K562 (cell line): Measurements from ENCODE around the gene ANKRD34A. TPM values are rescaled to one million over a fixed set of nuclear protein-coding genes. Genes with fewer than 3 reads are reported as not detected.
A peak's percentile ranks its signal among the peaks of the same experiment; 100 is the strongest.

Source experiments
- ARID1B ChIP-seq: fragments of 450-650 bp; IDR thresholded peaks from 2 replicates; pipeline ENCODE4 v1.6.1; 2016; ENCODE audit warnings: antibody characterized with exemption, mild to moderate bottlenecking, inconsistent platforms
- BRF1 ChIP-seq: IDR thresholded peaks from 3 replicates; pipeline ENCODE4 v1.6.1; 2011; ENCODE audit warnings: borderline replicate concordance, mild to moderate bottlenecking; ENCODE audit not compliant: insufficient read length; ENCODE audit errors: extremely low read depth
- CBFB ChIP-seq: sonication (generic); formaldehyde crosslinking; IDR thresholded peaks from 2 replicates; pipeline ENCODE4 v1.4.0; 2020; ENCODE audit warnings: mild to moderate bottlenecking, missing genetic modification reagents
- HDGF ChIP-seq: fragments of 450-650 bp; IDR thresholded peaks from 2 replicates; pipeline ENCODE4 v1.6.1; 2016
- IFI16 ChIP-seq: fragments of 250-450 bp; sonication (Bioruptor Pico); IDR thresholded peaks from 2 replicates; pipeline ENCODE4 v2.1.2; 2022; ENCODE audit warnings: mild to moderate bottlenecking, inconsistent platforms
- POU5F1 ChIP-seq: fragments of 150-350 bp; IDR thresholded peaks from 2 replicates; pipeline ENCODE4 v1.6.1; 2014; ENCODE audit warnings: borderline replicate concordance, low read length, low read depth, mild to moderate bottlenecking; ENCODE audit not compliant: partially characterized antibody
- PRMT5 ChIP-seq: sonication (generic); formaldehyde crosslinking; IDR thresholded peaks from 2 replicates; pipeline ENCODE4 v1.5.0; 2020; ENCODE audit warnings: missing genetic modification reagents
- SAFB2 ChIP-seq: fragments of 200-400 bp; formaldehyde crosslinking; IDR thresholded peaks from 2 replicates; pipeline ENCODE4 v1.6.1; 2018; ENCODE audit warnings: borderline replicate concordance, low read length, low read depth, moderate library complexity; ENCODE audit not compliant: severe bottlenecking
- SMARCE1 ChIP-seq: fragments of 450-650 bp; IDR thresholded peaks from 2 replicates; pipeline ENCODE4 v1.7.1; 2016; ENCODE audit warnings: mild to moderate bottlenecking
- STAT6 ChIP-seq: sonication (generic); formaldehyde crosslinking; IDR thresholded peaks from 2 replicates; pipeline ENCODE4 v1.8.1; 2023; ENCODE audit warnings: mild to moderate bottlenecking, missing genetic modification reagents
- TAF7 ChIP-seq: fragments of 450-650 bp; IDR thresholded peaks from 2 replicates; pipeline ENCODE4 v1.6.1; 2016; ENCODE audit warnings: missing genetic modification characterization, missing compliant biosample characterization
- TBP ChIP-seq: optimal IDR thresholded peaks from 2 replicates; pipeline ENCODE3; 2011; ENCODE audit warnings: low read depth, low read length, improper control_type of control experiment
- TFAM ChIP-seq: fragments of 250-450 bp; sonication (Bioruptor Pico); conservative IDR thresholded peaks from 2 replicates; pipeline ENCODE4 v1.5.0; 2021; ENCODE audit warnings: mild to moderate bottlenecking, moderate library complexity
- TGIF2 ChIP-seq: sonication (generic); formaldehyde crosslinking; IDR thresholded peaks from 2 replicates; pipeline ENCODE4 v1.8.1; 2022; ENCODE audit warnings: mild to moderate bottlenecking, missing genetic modification reagents, moderate library complexity
- ZBTB8A ChIP-seq: fragments of 450-650 bp; IDR thresholded peaks from 2 replicates; pipeline ENCODE4 v1.6.1; 2018; ENCODE audit warnings: mild to moderate bottlenecking, moderate library complexity; ENCODE audit not compliant: partially characterized antibody
- ZC3H8 ChIP-seq: fragments of 450-650 bp; IDR thresholded peaks from 2 replicates; pipeline ENCODE4 v1.6.1; 2017
- ZMIZ1 ChIP-seq, 2 experiments: fragments of 150-350 bp in 1 of 2; IDR thresholded peaks; 2 replicates each; pipeline ENCODE4 v1.6.1; 2012 to 2016; ENCODE audit warnings: low read depth in 2 of 2, low read length in 2 of 2, mild to moderate bottlenecking in 1 of 2, moderate library complexity in 1 of 2
- ZNF134 ChIP-seq: fragments of 250-450 bp; sonication (Bioruptor Pico); conservative IDR thresholded peaks from 2 replicates; pipeline ENCODE4 v1.4.0; 2020
- ZNF589 ChIP-seq: fragments of 200-800 bp; sonication (Bioruptor generic); IDR thresholded peaks from 2 replicates; pipeline ENCODE4 v1.6.1; 2016; ENCODE audit warnings: low read depth, missing genetic modification characterization, missing compliant biosample characterization
- ZNF76 ChIP-seq: fragments of 250-450 bp; sonication (Bioruptor Pico); IDR thresholded peaks from 2 replicates; pipeline ENCODE4 v1.4.0; 2020; ENCODE audit warnings: mild to moderate bottlenecking, moderate library complexity, borderline replicate concordance
- ZNF764 ChIP-seq: fragments of 250-450 bp; sonication (Bioruptor Pico); IDR thresholded peaks from 2 replicates; pipeline ENCODE4 v1.4.0; 2020; ENCODE audit warnings: low read depth, mild to moderate bottlenecking, moderate library complexity
- polyA plus RNA-seq, 8 experiments: library from polyadenylated mRNA; depleted of rRNA in 4 of 8; stranded (reverse) in 5 of 8; unstranded in 3 of 8; fragments of >200 nt; fragmentation: Nextera tagmentation in 2 of 8; fragmentation: Illumina TruSeq in 1 of 8; extraction: Ambion mirVana in 2 of 8; extraction: Trizol in 1 of 8; gene quantifications; 2 replicates each; pipeline versions ENCODE4 v1.2.1 to v1.2.3, GENCODE V29; 2011 to 2014; ENCODE audit warnings: inconsistent platforms in 1 of 8, missing spikeins in 1 of 8
- total RNA-seq, 7 experiments: library from RNA; depleted of rRNA in 6 of 7; stranded (reverse); fragments of >200 nt in 6 of 7; fragmentation: Illumina TruSeq in 2 of 7; extraction: Trizol in 2 of 7; gene quantifications; 2 replicates each; pipeline versions ENCODE4 v1.2.1 to v1.2.3, GENCODE V29; 2011 to 2021; ENCODE audit warnings: low replicate concordance in 1 of 7
- TF ChIP-seq, protein P1 (sequence below): fragments of 250-450 bp; sonication (Bioruptor Pico); IDR thresholded peaks from 2 replicates; pipeline ENCODE4 v1.5.0; 2020; ENCODE audit warnings: mild to moderate bottlenecking

Gene ANKRD34A
- total and polyA plus RNA-seq, 9 of the 15 experiments (the other 6 are each of a cell fraction or from before 2014, with no cell fraction given), result 0.06 to 1.6 (median 0.43) TPM

GRCh38 chr1:146012703-146013558 is 48.6 kb upstream of the ANKRD34A start (continued):
- TF ChIP-seq PRMT5 (no peak), ZMIZ1 (IDR thresholded peaks at IDR 0.05; ENCODE audit: low read depth in 2 of 2, low read length in 2 of 2) (no peak), ARID1B (peak; percentile 46; the same call in 1 of the 2 replicates), ZBTB8A (no peak), TFAM (no peak), ZNF764 (CRISPR knock-in tag) (no peak), ZNF134 (no peak), SMARCE1 (no peak), IFI16 (CRISPR knock-in tag) (no peak), TGIF2 (no peak), ZNF589 (no peak), HDGF (no peak), SAFB2 (no peak), BRF1 (no peak), TBP (no peak), CBFB (CRISPR knock-in tag) (no peak), STAT6 (CRISPR knock-in tag) (no peak), ZC3H8 (no peak), POU5F1 (no peak), TAF7 (tag) (no peak), ZNF76 (CRISPR knock-in tag) (no peak)
- TF ChIP-seq, protein P1, sequence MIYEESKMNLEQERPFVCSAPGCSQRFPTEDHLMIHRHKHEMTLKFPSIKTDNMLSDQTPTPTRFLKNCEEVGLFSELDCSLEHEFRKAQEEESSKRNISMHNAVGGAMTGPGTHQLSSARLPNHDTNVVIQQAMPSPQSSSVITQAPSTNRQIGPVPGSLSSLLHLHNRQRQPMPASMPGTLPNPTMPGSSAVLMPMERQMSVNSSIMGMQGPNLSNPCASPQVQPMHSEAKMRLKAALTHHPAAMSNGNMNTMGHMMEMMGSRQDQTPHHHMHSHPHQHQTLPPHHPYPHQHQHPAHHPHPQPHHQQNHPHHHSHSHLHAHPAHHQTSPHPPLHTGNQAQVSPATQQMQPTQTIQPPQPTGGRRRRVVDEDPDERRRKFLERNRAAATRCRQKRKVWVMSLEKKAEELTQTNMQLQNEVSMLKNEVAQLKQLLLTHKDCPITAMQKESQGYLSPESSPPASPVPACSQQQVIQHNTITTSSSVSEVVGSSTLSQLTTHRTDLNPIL (CRISPR knock-in tag), result no peak
